Measurements from ENCODE around the gene MDM4.

DNA sequence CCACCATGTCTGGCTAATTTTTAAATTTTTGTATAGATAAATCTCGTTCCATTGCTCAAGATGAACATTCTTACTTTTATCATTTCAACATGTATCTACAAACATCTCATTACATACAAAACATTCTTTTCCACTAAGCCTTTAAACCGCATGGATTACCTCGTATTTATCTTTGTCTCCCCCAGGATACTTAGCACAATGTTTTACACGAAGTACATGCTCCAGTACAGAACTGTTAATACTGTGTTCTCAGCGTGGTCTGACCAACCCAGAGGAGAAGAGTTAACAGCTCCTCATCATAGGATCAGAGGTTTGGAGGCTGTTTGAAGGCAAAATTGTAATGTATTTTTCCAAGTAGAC is 29.0 kb upstream of the MDM4 start:
- TF ChIP-seq, protein P1, sequence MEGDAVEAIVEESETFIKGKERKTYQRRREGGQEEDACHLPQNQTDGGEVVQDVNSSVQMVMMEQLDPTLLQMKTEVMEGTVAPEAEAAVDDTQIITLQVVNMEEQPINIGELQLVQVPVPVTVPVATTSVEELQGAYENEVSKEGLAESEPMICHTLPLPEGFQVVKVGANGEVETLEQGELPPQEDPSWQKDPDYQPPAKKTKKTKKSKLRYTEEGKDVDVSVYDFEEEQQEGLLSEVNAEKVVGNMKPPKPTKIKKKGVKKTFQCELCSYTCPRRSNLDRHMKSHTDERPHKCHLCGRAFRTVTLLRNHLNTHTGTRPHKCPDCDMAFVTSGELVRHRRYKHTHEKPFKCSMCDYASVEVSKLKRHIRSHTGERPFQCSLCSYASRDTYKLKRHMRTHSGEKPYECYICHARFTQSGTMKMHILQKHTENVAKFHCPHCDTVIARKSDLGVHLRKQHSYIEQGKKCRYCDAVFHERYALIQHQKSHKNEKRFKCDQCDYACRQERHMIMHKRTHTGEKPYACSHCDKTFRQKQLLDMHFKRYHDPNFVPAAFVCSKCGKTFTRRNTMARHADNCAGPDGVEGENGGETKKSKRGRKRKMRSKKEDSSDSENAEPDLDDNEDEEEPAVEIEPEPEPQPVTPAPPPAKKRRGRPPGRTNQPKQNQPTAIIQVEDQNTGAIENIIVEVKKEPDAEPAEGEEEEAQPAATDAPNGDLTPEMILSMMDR (IDR thresholded peaks at IDR 0.05): no peak
- TF ChIP-seq EZH2 (IDR thresholded peaks at IDR 0.05; ENCODE audit: borderline replicate concordance, insufficient read depth, low read depth, low read length, poor library complexity, severe bottlenecking): no peak
